ENCODE measurements around the gene SELENOK.

DNA sequence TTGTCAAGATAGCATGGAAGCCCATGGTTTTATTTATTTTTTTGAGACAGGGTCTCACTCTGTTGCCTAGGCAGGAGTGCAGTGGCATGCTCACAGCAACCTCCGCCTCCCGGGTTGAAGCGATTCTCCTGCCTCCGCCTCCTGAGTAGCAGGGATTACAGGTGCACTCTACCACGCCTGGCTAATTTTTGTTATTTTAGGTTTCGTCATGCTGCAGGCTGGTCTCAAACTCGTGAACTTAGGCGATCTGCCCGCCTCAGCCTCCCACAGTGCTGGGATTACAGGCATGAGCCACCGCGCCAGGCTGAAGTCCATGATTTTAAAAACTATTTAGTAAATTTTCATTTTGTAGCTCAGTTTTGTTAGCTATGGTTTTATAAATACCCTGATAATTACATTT, 7.0 kb downstream of the SELENOK start:
- TF ChIP-seq, protein P1, sequence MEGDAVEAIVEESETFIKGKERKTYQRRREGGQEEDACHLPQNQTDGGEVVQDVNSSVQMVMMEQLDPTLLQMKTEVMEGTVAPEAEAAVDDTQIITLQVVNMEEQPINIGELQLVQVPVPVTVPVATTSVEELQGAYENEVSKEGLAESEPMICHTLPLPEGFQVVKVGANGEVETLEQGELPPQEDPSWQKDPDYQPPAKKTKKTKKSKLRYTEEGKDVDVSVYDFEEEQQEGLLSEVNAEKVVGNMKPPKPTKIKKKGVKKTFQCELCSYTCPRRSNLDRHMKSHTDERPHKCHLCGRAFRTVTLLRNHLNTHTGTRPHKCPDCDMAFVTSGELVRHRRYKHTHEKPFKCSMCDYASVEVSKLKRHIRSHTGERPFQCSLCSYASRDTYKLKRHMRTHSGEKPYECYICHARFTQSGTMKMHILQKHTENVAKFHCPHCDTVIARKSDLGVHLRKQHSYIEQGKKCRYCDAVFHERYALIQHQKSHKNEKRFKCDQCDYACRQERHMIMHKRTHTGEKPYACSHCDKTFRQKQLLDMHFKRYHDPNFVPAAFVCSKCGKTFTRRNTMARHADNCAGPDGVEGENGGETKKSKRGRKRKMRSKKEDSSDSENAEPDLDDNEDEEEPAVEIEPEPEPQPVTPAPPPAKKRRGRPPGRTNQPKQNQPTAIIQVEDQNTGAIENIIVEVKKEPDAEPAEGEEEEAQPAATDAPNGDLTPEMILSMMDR (conservative IDR thresholded peaks at IDR 0.05) = no peak
- no peak for TF ChIP-seq EZH2 (IDR thresholded peaks at IDR 0.05; ENCODE audit: low read depth)
